Measurements from ENCODE around the gene SCFD1. TPM values are rescaled to one million over a fixed set of nuclear protein-coding genes. Genes with fewer than 3 reads are reported as not detected.
"Not testable (repeated sequence)": the region's sequence is repeated elsewhere in the genome, so short reads cannot be mapped to it uniquely, and the experiment has no call there.

The SCFD1 gene
- total RNA-seq, 1 donor from 2014 or later = 41.7 TPM

DNA sequence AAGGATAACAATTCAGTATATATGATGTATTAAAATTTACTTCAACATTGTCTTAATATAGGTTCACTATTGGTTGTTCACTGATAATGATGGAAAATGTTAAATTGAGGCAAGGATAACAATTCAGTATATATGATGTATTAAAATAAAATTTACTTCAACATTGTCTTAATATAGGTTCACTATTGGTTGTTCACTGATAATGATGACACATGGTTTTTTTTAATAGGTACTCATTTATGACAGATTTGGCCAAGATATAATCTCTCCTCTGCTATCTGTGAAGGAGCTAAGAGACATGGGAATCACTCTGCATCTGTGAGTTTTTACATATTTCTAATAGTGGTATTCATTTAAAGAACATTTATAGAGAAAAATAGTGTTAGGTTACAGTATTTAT, 8.1 kb downstream of the SCFD1 start:
- no peak overlapping the region for H3K4me3 ChIP-seq (ENCODE audit: low read depth, low read length)
- no peaks in the 10 kb centered on the region for H3K36me3 ChIP-seq (ENCODE audit: control insufficient read depth, insufficient read depth, low read length)
- no peak for DNase-seq (ENCODE audit: low read depth)
- TF ChIP-seq, protein P1, sequence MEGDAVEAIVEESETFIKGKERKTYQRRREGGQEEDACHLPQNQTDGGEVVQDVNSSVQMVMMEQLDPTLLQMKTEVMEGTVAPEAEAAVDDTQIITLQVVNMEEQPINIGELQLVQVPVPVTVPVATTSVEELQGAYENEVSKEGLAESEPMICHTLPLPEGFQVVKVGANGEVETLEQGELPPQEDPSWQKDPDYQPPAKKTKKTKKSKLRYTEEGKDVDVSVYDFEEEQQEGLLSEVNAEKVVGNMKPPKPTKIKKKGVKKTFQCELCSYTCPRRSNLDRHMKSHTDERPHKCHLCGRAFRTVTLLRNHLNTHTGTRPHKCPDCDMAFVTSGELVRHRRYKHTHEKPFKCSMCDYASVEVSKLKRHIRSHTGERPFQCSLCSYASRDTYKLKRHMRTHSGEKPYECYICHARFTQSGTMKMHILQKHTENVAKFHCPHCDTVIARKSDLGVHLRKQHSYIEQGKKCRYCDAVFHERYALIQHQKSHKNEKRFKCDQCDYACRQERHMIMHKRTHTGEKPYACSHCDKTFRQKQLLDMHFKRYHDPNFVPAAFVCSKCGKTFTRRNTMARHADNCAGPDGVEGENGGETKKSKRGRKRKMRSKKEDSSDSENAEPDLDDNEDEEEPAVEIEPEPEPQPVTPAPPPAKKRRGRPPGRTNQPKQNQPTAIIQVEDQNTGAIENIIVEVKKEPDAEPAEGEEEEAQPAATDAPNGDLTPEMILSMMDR (IDR thresholded peaks at IDR 0.05; ENCODE audit: insufficient read depth, low read length, poor library complexity, severe bottlenecking) = no peak
- no peaks in the 10 kb centered on the region for H3K27me3 ChIP-seq (ENCODE audit: control insufficient read depth, insufficient read depth, low read length)

DNA sequence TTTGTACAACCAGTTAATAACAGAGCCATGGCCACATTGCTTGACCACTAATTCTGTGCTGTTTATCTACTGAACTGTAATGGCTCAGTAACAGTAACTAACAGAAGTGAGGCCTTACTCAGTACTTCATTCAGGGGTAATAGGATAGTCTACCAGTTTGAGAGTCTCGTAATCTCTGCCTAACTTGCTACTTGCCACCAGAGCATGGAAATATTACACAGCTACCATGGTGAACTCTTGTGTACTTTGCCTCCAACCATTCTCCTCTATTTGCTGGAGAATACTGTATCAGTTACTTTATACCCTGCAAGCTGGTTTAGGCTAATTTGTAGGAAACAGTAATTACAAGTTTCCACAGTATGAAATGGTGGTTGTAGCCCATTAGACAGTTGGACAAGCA, 10.6 kb downstream of the SCFD1 start:
- H3K27me3 ChIP-seq (ENCODE audit: control insufficient read depth, insufficient read depth, low read length) = no peaks in the 10 kb centered on the region
- H3K36me3 ChIP-seq (ENCODE audit: control insufficient read depth, insufficient read depth, low read length) = no peaks in the 10 kb centered on the region
- no peak for DNase-seq (ENCODE audit: low read depth)
- H3K4me3 ChIP-seq (ENCODE audit: low read depth, low read length) = no peak overlapping the region
- TF ChIP-seq, protein P1 (IDR thresholded peaks at IDR 0.05; ENCODE audit: insufficient read depth, low read length, poor library complexity, severe bottlenecking) = no peak

DNA sequence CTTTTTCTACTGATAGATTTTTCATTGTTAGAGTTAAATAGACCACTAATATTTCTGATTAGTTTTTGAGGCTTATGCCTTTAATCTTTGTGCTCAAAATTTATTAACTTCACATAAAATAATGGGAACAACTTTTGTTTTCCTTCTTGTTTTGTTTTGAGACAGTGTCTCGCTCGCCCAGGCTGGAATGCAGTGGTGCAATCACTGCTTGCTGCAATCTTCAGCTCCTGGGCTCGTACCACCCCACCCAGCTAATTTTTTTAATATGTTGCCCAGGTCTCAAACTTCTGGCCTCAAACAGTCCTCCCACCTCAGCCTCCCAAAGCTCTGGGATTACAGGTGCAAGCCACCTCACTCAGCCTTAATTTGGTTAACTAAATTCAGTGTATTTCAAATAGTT, 16.8 kb downstream of the SCFD1 start:
- TF ChIP-seq, protein P1 (IDR thresholded peaks at IDR 0.05; ENCODE audit: insufficient read depth, low read length, poor library complexity, severe bottlenecking) = no peak
- Histone ChIP-seq H3K4me3 (ENCODE audit: low read depth, low read length) (no peak overlapping the region), H3K36me3 (ENCODE audit: control insufficient read depth, insufficient read depth, low read length) (no peaks in the 10 kb centered on the region), H3K27me3 (ENCODE audit: control insufficient read depth, insufficient read depth, low read length) (no peaks in the 10 kb centered on the region)
- DNase-seq (ENCODE audit: low read depth) = no peak

DNA sequence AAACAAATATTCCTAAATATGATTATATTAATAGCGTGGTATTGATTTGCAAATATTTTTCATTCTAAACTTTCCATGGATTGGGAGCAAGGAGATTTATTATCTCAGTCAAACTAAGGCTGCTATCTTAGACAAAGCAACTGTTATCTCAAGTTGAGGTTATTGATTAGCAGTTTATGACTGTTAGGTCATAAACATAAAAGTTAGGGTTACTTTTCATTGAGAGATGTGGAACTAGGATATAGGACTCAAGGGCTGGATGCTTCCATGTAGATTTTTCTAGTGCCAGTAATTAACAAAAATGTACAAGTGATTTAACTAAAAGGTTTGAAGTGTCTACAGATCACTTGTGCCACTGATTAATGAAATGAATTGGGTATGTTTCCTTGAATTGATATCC, 19.1 kb downstream of the SCFD1 start:
- no peak for DNase-seq (ENCODE audit: low read depth)
- Histone ChIP-seq H3K4me3 (ENCODE audit: low read depth, low read length) (no peak overlapping the region), H3K27me3 (ENCODE audit: control insufficient read depth, insufficient read depth, low read length) (no peaks in the 10 kb centered on the region), H3K36me3 (ENCODE audit: control insufficient read depth, insufficient read depth, low read length) (no peaks in the 10 kb centered on the region)
- TF ChIP-seq, protein P1 (IDR thresholded peaks at IDR 0.05; ENCODE audit: insufficient read depth, low read length, poor library complexity, severe bottlenecking) = no peak

DNA sequence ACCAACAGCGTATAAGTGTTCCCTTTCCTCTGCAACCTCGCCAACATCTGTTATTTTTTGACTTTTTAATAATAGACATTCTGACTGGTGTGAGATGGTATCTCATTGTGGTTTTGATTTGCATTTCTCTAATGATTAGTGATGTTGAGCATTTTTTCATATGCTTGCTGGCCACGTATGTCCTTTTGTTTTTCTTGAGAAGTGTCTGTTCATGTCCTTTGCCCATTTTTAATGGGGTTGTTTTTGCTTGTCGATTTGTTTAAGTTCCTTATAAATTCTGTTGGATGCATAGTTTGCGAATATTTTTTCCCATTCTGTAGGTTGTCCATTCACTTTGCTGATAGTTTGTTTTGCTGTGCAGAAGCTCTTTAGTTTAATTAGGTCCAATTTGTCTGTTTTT, 22.3 kb downstream of the SCFD1 start:
- H3K36me3 ChIP-seq (ENCODE audit: control insufficient read depth, insufficient read depth, low read length); H3K27me3 ChIP-seq (ENCODE audit: control insufficient read depth, insufficient read depth, low read length); DNase-seq (ENCODE audit: low read depth); H3K4me3 ChIP-seq (ENCODE audit: low read depth, low read length): not testable (repeated sequence)

DNA sequence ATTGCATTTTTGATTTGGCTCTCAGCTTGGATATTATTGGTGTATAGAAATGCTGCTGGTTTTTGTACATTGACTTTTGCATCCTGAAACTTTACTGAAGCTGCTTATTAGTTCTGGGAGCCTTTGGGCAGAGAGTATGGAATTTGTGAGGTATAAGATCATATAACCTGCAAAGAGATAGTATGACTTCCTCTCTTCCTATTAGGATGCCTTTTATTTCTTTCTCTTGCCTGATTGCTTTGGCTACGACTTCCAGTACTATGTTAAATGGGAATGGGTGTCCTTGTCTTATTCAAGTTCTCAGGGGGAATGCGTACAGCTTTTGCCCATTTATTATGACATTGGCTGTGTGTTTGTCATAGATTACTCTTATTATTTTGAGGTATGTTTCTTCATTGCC, 23.5 kb downstream of the SCFD1 start:
- DNase-seq (ENCODE audit: low read depth) = no peak
- TF ChIP-seq, protein P1 (IDR thresholded peaks at IDR 0.05; ENCODE audit: insufficient read depth, low read length, poor library complexity, severe bottlenecking) = no peak
- Histone ChIP-seq H3K27me3 (ENCODE audit: control insufficient read depth, insufficient read depth, low read length) (no peaks in the 10 kb centered on the region), H3K36me3 (ENCODE audit: control insufficient read depth, insufficient read depth, low read length) (no peaks in the 10 kb centered on the region), H3K4me3 (ENCODE audit: low read depth, low read length) (no peak overlapping the region)
